GM15510 (cell line): Measurements from ENCODE around the gene PCBD2.

Source experiments
- POLR2A ChIP-seq: IDR thresholded peaks from 3 replicates; pipeline ENCODE4 v1.6.1; 2011; ENCODE audit warnings: borderline replicate concordance; ENCODE audit not compliant: insufficient read length; ENCODE audit errors: extremely low read depth

Gene PCBD2

DNA sequence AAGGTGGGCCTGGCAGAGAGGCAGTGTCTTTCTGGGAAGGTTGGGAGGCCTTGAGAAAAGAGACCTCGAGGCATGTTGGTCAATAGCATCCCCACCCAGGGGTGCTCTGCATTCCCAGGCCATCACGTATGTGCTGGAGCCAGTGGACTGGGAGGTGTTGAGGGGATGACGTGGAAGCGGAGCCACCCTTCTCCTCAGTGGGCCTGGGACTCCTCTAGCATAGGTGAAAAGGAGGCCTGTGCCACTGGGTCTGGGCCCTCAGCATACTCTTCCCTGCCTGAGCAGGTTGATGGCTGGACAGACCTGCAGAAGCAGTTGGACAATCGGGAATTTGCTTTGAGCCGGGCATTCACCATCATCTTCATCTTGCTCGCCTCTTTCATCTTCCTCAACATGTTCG, 103.6 kb downstream of the PCBD2 start:
- no peak for TF ChIP-seq POLR2A

DNA sequence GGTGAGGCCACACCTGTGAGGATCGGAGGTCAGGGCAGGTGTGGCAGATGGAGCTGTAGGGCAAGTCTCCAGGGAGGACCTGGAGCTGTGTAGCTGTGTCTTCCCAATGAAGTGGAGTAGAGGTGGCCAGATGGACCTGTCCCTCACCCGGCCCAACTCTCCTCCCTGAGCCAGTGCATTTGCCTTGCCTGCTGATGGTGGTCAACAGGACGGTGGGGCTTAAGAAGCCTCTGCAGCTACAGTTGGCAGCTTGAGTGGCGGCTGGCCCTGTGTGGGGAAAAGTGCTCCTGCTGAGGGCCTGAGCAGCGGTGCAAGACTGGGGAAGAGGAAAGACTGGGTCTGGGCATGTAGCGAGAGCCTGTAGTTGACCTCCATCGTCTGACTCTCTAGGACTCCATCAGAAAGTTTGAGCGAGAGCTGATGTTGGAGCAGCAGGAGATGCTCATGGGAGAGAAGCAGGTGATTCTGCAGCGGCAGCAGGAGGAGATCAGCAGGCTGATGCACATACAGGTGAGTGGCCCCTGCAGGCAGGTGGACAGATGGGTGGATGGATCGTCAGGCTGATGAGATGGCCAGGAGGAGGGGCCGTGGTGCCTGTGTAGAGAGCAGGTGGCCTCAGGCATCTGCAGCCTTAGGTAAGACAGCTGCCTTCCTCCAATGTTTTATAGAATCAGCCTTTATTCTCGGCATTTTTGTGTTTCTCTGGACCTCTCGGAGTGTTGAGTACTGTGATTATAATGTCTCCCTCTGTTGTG, 104.2 kb downstream of the PCBD2 start:
- no peak for TF ChIP-seq POLR2A

DNA sequence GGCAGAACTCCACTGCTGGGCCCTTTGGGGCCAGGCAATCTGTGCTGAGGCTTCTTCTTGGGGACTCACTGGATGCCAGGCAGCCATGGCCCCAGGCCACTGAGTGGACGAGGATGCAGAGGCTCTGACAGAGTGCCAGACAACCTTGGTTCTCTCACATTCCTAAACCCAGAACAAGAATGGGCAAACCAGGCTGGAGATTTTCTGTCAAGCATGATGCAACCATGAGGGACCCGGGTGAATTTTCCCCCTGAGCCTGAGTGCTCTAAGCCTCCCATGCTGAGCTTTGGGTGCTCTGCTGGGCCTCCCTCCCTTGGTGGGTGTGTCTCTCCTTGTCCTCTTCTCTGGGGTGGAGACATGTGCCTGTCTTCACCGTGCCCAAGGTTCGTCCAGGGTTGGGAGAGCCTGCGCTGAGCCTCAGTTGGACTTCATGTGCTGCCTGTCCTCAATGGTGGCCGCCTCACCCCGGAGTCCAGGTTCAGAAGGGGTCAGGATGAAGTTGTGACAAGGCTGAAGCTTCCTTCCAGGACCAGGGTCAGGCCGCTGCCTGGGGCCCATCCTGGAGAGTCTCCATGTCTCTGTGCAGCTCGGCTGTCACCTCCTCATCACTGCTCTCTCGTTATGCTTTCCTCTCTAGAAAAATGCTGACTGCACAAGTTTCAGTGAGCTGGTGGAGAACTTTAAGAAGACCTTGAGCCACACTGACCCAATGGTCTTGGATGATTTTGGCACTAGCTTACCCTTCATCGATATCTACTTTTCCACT, 105.0 kb downstream of the PCBD2 start:
- no peak for TF ChIP-seq POLR2A

DNA sequence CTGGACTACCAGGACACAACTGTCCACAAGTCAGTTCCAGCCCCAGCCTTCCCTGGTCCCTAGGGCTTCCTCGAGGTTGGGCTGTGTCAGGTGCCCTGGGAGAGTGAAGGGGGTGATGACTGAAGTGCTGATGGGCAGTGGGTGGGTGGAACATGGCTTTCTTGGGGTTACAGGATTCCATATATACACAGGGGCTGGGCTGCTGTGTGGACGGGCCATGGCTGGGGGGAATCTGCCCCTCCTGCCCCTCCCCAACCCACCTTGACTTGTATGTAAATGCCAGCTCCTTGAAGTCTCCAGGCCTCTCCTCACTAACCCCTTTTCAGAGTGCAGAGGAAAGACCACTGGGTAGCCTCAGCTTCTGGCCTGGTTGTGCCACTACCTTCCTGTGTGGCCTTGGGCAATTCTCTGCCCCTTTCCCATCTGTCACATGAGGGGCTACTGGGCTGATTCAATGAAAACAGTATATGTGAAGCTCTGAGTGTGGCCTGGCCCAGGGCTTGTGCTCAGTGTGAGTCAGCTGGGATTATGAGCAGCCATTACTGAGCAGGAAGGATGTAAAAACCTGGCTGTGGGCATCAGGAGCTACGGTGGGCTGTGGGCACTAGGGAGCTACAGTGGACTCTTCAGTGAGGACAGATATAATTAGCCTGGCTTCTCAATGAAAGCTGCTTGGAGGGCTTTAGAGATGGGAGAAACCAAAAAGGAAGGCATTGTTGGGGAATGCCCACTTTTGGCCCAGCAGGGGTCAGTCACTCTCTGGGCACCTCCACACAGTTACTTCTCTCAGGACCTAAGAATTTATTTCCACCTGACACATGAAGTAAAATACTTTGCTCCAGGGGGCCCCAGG, 105.8 kb downstream of the PCBD2 start:
- TF ChIP-seq POLR2A, result no peak

DNA sequence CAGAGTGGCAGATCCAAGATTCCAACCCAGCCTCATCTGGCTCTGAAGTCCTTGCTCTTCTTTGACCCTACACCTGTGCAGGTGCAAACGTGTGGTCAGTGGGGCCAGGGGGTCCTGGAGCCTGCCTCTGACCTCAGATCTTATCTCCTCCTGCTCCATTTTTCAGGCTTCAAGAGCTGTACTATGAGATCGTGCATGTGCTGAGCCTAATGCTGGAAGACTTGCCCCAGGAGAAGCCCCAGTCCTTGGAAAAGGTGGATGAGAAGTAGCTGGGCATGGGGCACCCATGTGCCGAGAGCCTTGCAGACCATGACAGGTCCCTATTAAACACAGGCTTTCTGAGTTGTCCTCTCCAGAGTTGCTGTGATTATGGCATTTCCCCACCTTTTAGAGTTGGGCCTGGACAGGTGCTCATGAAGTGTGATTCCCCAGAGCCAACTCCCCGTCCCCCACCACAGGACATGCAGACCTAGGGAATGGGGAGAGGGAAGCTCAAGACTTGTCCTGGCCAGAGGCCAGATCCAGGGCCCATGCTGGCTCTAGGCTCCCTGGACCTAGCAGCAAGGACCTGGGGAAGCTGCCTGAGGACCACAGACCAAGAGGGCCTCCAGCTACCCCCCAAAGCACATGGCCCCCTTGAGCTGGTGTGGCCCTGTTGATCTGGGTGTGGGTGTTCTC, 106.6 kb downstream of the PCBD2 start:
- TF ChIP-seq POLR2A, result no peak

DNA sequence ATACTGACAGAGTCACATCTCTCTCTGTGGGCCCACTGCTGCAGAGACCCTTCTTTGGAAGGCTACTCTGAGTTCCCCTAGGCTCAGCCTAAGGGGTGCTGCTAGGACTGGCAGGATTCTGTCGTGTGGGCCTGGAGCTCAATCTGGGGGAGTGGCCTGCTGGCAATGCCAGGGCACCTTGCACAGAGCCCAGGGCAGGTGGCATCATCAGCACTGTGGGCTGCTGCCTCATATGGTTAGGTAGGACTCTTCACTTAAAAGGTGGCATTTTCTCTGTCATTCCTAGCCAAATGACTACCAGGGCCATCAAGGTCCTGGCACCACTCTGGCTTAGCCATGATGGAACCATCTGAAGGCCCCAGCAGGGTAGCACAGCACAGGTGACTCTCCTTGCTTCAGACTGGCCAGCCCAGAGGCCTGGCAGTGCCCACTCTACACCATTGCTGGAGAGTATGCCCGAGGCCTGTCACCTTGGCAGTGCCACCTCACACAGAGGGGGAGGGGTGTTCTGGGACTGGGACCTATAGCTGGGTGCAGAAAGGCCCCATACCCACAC, 107.2 kb downstream of the PCBD2 start:
- TF ChIP-seq POLR2A, result no peak
